Measurements from ENCODE around the gene CLEC19A. TPM values are rescaled to one million over a fixed set of nuclear protein-coding genes. Genes with fewer than 3 reads are reported as not detected.

Gene CLEC19A
- total RNA-seq: not detected

DNA sequence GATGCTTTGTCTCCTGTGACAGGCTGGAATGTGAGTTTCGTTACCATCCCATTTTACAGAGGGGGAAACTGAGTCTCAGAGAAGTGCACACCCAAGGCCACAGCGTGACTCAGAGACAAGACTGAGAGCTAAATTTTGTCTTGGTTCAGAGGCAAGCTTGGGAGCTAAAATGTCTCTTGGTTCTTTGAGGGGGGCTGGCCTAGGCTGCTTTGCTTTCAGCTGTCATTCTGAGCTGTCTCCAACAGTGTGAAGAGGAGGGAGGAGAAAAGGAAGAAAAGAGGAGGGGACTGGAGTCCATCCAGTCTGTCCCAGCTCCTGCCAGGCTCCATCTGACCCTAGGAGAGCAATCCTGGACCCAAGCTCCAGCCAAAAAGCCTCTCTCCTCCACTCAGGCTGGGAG is at the start of gene CLEC19A:
CLEC19A (plus strand) TSS at position 301 of the 400 bp plus-strand sequence. CDS start 121 bp downstream, outside the sequence.
- TF ChIP-seq CTCF (IDR thresholded peaks at IDR 0.05) (no peak), EP300 (IDR thresholded peaks at IDR 0.05) (no peak), POLR2A (IDR thresholded peaks at IDR 0.05) (no peak), POLR2AphosphoS5 (IDR thresholded peaks at IDR 0.05) (no peak)
- H3K4me3 ChIP-seq: no peak within 1 kb of the TSS
- no peaks in the 10 kb centered on the region for H3K9me3 ChIP-seq
- DNase-seq (ENCODE audit: low spot score in 2 of 2): no peak
- peaks cover 4% of the 10 kb centered on the region for H3K4me1 ChIP-seq
- H3K27me3 ChIP-seq: peaks cover 7% of the 10 kb centered on the region
- WGBS: 86% methylated on average over 2 of the region's 2 CpGs
- no peak within 1 kb of the TSS for H3K27ac ChIP-seq
- H3K36me3 ChIP-seq: no peaks in the 10 kb centered on the region

DNA sequence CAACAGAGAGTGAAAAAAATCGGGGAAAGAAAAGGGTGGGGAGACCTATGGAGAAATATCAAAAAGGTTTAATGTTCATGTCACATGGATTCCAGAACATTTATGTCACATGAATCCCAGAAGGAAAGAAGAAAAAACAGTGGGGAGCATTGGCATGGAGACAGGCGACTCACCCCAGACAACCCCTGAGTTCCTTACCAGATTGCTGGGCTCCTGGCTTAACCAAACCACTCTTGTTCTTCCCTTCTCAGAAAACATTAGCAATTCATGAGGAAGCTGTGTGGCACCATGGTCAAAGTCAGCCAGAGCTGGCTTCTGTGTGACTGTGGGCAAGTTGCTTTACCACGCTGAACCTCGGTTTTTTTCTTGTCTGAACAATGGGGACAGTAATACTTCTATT is 49.6 kb upstream of the CLEC19A start:
- Histone ChIP-seq H3K36me3 (no peaks in the 10 kb centered on the region), H3K9me3 (no peaks in the 10 kb centered on the region), H3K4me1 (no peaks in the 10 kb centered on the region), H3K27ac (no peak overlapping the region), H3K27me3 (no peaks in the 10 kb centered on the region), H3K4me3 (no peak overlapping the region)
- no peak for DNase-seq (ENCODE audit: low spot score in 2 of 2)
- 97% methylated on average over 4 of the region's 4 CpGs for WGBS
- TF ChIP-seq CTCF (IDR thresholded peaks at IDR 0.05) (no peak), POLR2AphosphoS5 (IDR thresholded peaks at IDR 0.05) (no peak), EP300 (IDR thresholded peaks at IDR 0.05) (no peak), POLR2A (IDR thresholded peaks at IDR 0.05) (no peak)

DNA sequence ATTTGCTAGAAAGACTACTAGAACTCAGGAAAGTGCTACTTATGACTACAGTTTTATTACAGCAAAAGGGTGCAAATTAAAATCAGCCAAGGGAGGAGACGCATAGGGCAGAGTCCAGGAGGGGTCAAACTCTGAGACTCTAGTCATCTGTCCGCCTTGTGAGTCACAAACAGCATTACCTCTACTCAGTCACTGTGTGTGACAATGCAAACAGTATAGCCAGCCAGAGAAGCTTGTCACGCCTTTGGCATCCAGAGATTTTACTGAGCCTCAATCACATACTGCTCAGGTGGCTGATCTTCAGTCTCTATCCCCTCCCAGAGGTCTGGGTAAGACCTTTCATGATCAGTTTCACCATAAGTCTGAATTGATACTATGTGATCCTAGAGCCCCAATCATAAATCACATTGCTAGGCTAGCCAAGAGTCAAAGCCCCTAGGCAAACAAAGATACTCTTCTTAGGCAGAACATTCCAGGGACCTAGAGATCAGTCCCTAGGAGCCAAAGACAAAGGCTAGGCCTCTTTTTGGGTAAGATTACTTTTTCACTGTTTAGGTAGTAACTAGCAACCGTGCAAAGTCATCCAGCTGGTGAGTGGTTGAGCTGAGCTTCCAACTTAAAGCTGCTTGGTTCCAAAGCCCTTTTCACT is 48.8 kb upstream of the CLEC19A start:
- DNase-seq (ENCODE audit: low spot score in 2 of 2): no peak
- TF ChIP-seq POLR2AphosphoS5 (IDR thresholded peaks at IDR 0.05): no peak
- no peak for TF ChIP-seq EP300 (IDR thresholded peaks at IDR 0.05)
- TF ChIP-seq CTCF (IDR thresholded peaks at IDR 0.05): no peak
- no peak for TF ChIP-seq POLR2A (IDR thresholded peaks at IDR 0.05)
- Histone ChIP-seq H3K4me1 (no peaks in the 10 kb centered on the region), H3K9me3 (no peaks in the 10 kb centered on the region), H3K27ac (no peak overlapping the region), H3K36me3 (no peaks in the 10 kb centered on the region), H3K27me3 (no peaks in the 10 kb centered on the region), H3K4me3 (no peak overlapping the region)
- WGBS: 89% methylated on average over 4 of the region's 4 CpGs

DNA sequence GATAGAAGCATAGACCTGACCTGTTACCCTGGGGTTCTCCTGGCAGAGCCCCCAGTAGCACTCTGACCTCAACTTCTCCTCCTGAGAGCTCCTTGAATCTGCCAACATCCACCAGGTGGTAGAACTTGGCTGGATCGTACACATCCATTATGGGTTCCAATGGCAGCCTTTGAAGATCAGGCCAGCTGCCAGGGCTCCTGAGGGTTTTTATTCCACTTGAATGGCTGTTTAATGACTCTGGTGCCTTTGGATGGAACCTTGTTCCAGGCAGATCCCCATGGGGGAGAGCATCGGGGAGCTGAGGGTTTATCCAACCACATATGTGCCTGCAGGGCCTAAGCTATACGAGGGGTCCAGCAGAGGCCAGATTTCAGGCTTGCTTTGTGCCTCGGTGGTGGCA is 47.1 kb upstream of the CLEC19A start:
- Histone ChIP-seq H3K36me3 (no peaks in the 10 kb centered on the region), H3K9me3 (no peaks in the 10 kb centered on the region), H3K27ac (no peak overlapping the region), H3K4me3 (no peak overlapping the region), H3K4me1 (no peaks in the 10 kb centered on the region), H3K27me3 (no peaks in the 10 kb centered on the region)
- 40% methylated on average over 1 of the region's 4 CpGs for WGBS
- TF ChIP-seq POLR2AphosphoS5 (IDR thresholded peaks at IDR 0.05) (no peak), EP300 (IDR thresholded peaks at IDR 0.05) (no peak), CTCF (IDR thresholded peaks at IDR 0.05) (no peak), POLR2A (IDR thresholded peaks at IDR 0.05) (no peak)
- no peak for DNase-seq (ENCODE audit: low spot score in 2 of 2)

DNA sequence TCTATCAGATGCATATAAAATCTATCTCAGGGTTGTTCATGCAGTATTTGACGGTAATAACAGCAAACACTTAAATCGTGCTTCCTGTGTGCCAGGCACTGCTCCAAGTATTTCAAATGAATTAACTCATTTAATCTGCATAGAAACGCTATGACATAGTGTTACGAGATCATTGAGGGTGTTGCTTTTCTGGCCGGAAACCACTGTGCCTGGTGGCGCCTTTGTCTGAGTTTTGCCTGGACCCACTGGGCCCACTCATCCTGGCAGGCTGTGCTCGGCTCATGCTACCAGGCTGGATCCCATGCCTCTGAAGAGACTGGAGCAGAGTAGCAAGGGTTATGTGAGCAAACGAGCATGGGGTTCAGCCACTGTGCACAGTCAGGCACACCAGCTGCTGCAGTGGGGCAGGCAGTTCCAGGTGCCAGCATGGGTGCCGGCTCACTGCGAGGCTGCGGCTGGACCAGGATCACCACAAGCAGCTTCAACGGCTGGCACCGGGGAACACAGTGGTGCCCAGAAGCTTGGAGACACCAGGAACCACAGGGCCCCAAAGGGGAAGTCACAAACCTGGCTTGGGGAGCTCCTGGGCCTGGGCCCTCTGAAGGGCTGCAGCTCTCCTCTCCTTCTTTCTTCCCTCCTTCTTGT is 45.9 kb upstream of the CLEC19A start:
- H3K36me3 ChIP-seq: no peaks in the 10 kb centered on the region
- H3K27me3 ChIP-seq: no peaks in the 10 kb centered on the region
- H3K4me1 ChIP-seq: no peaks in the 10 kb centered on the region
- no peak for DNase-seq (ENCODE audit: low spot score in 2 of 2)
- no peak overlapping the region for H3K27ac ChIP-seq
- TF ChIP-seq CTCF (IDR thresholded peaks at IDR 0.05) (no peak), EP300 (IDR thresholded peaks at IDR 0.05) (no peak), POLR2AphosphoS5 (IDR thresholded peaks at IDR 0.05) (no peak), POLR2A (IDR thresholded peaks at IDR 0.05) (no peak)
- no peak overlapping the region for H3K4me3 ChIP-seq
- WGBS: 88% methylated on average over 12 of the region's 13 CpGs
- H3K9me3 ChIP-seq: no peaks in the 10 kb centered on the region
